Hypothalamus (tissue), 51 donors: ENCODE measurements around the gene TIGD6.

ENCODE experiments used
- DNase-seq, 51 donors: peaks; one replicate each; lab custom pipeline; 2025; lab: John Stamatoyannopoulos, UW

The TIGD6 gene

GRCh38 chr5:150017226-150018005, 17.0 kb upstream of the TIGD6 start:
- no peak for DNase-seq

- no peak for DNase-seq
These were observed 16.1 kb upstream of the TIGD6 start for GRCh38 chr5:150016537-150016936.

GRCh38 chr5:150015415-150015814, 15.0 kb upstream of the TIGD6 start:
- DNase-seq = no peak

GRCh38 chr5:150014456-150014855, 14.0 kb upstream of the TIGD6 start:
- no peak for DNase-seq

GRCh38 chr5:150013931-150014330, 13.5 kb upstream of the TIGD6 start:
- DNase-seq = no peak

- no peak for DNase-seq
These were observed 9.4 kb upstream of the TIGD6 start for GRCh38 chr5:150009671-150010387.

GRCh38 chr5:150007050-150007449, 6.6 kb upstream of the TIGD6 start:
- DNase-seq = no peak

- no peak for DNase-seq
These were observed 5.9 kb upstream of the TIGD6 start for GRCh38 chr5:150006318-150006717.

GRCh38 chr5:150001660-150002486, 1.4 kb upstream of the TIGD6 start:
- DNase-seq = peak in 3 of 51 donors; percentile 4 to 16 (median 11)

GRCh38 chr5:150000990-150001659, 671 bp upstream of the TIGD6 start:
- peak in 8 of 51 donors; percentile 10 to 67 (median 21) for DNase-seq

GRCh38 chr5:149999866-150000255, 593 bp downstream of the TIGD6 start:
- DNase-seq = no peak

- no peak for DNase-seq
These were observed 1.1 kb downstream of the TIGD6 start for GRCh38 chr5:149999359-149999758.

- no peak for DNase-seq
These were observed 2.2 kb downstream of the TIGD6 start for GRCh38 chr5:149998281-149998680.

GRCh38 chr5:149996205-149996890, 4.1 kb downstream of the TIGD6 start:
- no peak for DNase-seq

GRCh38 chr5:149995385-149996204, 4.9 kb downstream of the TIGD6 start:
- peak in 29 of 51 donors; percentile 9 to 66 (median 31) for DNase-seq

- no peak for DNase-seq
These were observed 7.0 kb downstream of the TIGD6 start for GRCh38 chr5:149993471-149993870.

- DNase-seq = peak in 32 of 51 donors; percentile 2 to 75 (median 39)
These were observed 9.7 kb downstream of the TIGD6 start for GRCh38 chr5:149990518-149991376.

GRCh38 chr5:149988126-149988525, 12.3 kb downstream of the TIGD6 start:
- DNase-seq = no peak
